H1 (cell line): ENCODE data around the gene PBX2.

Experiments
- BRCA1 ChIP-seq: IDR thresholded peaks from 2 replicates; pipeline ENCODE4 v1.6.1; 2012; ENCODE audit warnings: low read depth, low read length, improper control_type of control experiment
- CTCF ChIP-seq, 3 experiments: IDR thresholded peaks; 1 replicate in 2 of 3; 2 replicates in 1 of 3; pipeline versions ENCODE4 v1.5.1 to v1.6.1; 2011; ENCODE audit warnings: low read length in 3 of 3, mild to moderate bottlenecking in 3 of 3, inconsistent platforms in 2 of 3, low read depth in 1 of 3, moderate library complexity in 1 of 3; ENCODE audit not compliant: insufficient read depth in 1 of 3; ENCODE audit errors: control extremely low read depth in 1 of 3
- EZH2 ChIP-seq: fragments of 200-600 bp; sonication (generic); IDR thresholded peaks from 2 replicates; pipeline ENCODE4 v1.7.1; 2012; ENCODE audit warnings: low read depth, mild to moderate bottlenecking, moderate library complexity, low read length, inconsistent platforms; ENCODE audit not compliant: severe bottlenecking
- JUND ChIP-seq: IDR thresholded peaks from 2 replicates; pipeline ENCODE4 v1.6.1; 2011; ENCODE audit warnings: mild to moderate bottlenecking, improper control_type of control experiment, low read length
- POLR2A ChIP-seq, 2 experiments: IDR thresholded peaks; 1 replicate in 1 of 2; 2 replicates in 1 of 2; pipeline ENCODE4 v1.6.1; 2011; ENCODE audit warnings: low read depth in 2 of 2, low read length in 2 of 2, mild to moderate bottlenecking in 2 of 2; ENCODE audit errors: control extremely low read depth in 1 of 2
- RFX5 ChIP-seq: IDR thresholded peaks from 2 replicates; pipeline ENCODE4 v1.6.1; 2011; ENCODE audit warnings: low read depth, low read length, improper control_type of control experiment, borderline replicate concordance
- RNF2 ChIP-seq: fragments of 200-900, 300-1000 bp; sonication (generic); IDR thresholded peaks from 2 replicates; pipeline ENCODE4 v1.7.1; 2016; ENCODE audit warnings: borderline replicate concordance, low read depth, mild to moderate bottlenecking, antibody characterized with exemption, low read length; ENCODE audit not compliant: poor library complexity, severe bottlenecking; ENCODE audit errors: missing control alignments
- SIN3A ChIP-seq, 2 experiments: IDR thresholded peaks in 1 of 2; conservative IDR thresholded peaks in 1 of 2; 2 replicates each; pipeline ENCODE4 v1.6.1; 2011 to 2012; ENCODE audit warnings: low read length in 2 of 2, improper control_type of control experiment in 1 of 2, low read depth in 1 of 2, mild to moderate bottlenecking in 1 of 2
- SIRT6 ChIP-seq: IDR thresholded peaks from one replicate; pipeline ENCODE4 v1.7.1; 2012; ENCODE audit warnings: low read length, inconsistent platforms
- SP1 ChIP-seq: IDR thresholded peaks from 2 replicates; pipeline ENCODE4 v1.6.1; 2011; ENCODE audit warnings: low read depth, low read length
- SUZ12 ChIP-seq: fragments of 200-600 bp; sonication (generic); IDR thresholded peaks from 2 replicates; pipeline ENCODE4 v1.6.1; 2012; ENCODE audit warnings: mild to moderate bottlenecking, inconsistent platforms, low read length, moderate library complexity, mixed read lengths
- TAF1 ChIP-seq: IDR thresholded peaks from 2 replicates; pipeline ENCODE4 v1.6.1; 2011; ENCODE audit warnings: mild to moderate bottlenecking, low read depth, low read length
- TBP ChIP-seq: IDR thresholded peaks from 2 replicates; pipeline ENCODE4 v1.6.1; 2011; ENCODE audit warnings: low read depth, low read length, improper control_type of control experiment
- USF2 ChIP-seq: IDR thresholded peaks from 2 replicates; pipeline ENCODE4 v1.6.1; 2011; ENCODE audit warnings: low read length, improper control_type of control experiment

GRCh38 chr6:32183030-32183429, 7.0 kb downstream of the PBX2 start:
- TF ChIP-seq CTCF (IDR thresholded peaks at IDR 0.05; ENCODE audit: control extremely low read depth in 1 of 3, insufficient read depth in 1 of 3, low read depth in 1 of 3, low read length in 3 of 3) = no peak
- TF ChIP-seq RFX5 = no peak
- no peak for TF ChIP-seq SIN3A (conservative IDR thresholded peaks at IDR 0.05 in 1 of 2, IDR thresholded peaks at IDR 0.05 in 1 of 2; ENCODE audit: low read depth in 1 of 2, low read length in 2 of 2)
- no peak for TF ChIP-seq TBP
- no peak for TF ChIP-seq SP1
- TF ChIP-seq POLR2A (IDR thresholded peaks at IDR 0.05; ENCODE audit: control extremely low read depth in 1 of 2, low read depth in 2 of 2, low read length in 2 of 2) = no peak
- TF ChIP-seq SIRT6 = no peak
- TF ChIP-seq BRCA1 = no peak
- TF ChIP-seq EZH2 = no peak
- TF ChIP-seq USF2 = no peak
- TF ChIP-seq RNF2 = no peak
- TF ChIP-seq TAF1 = no peak
- TF ChIP-seq JUND = no peak
- TF ChIP-seq SUZ12 = no peak
